ENCODE results near the gene NTRK1.

Gene NTRK1

DNA sequence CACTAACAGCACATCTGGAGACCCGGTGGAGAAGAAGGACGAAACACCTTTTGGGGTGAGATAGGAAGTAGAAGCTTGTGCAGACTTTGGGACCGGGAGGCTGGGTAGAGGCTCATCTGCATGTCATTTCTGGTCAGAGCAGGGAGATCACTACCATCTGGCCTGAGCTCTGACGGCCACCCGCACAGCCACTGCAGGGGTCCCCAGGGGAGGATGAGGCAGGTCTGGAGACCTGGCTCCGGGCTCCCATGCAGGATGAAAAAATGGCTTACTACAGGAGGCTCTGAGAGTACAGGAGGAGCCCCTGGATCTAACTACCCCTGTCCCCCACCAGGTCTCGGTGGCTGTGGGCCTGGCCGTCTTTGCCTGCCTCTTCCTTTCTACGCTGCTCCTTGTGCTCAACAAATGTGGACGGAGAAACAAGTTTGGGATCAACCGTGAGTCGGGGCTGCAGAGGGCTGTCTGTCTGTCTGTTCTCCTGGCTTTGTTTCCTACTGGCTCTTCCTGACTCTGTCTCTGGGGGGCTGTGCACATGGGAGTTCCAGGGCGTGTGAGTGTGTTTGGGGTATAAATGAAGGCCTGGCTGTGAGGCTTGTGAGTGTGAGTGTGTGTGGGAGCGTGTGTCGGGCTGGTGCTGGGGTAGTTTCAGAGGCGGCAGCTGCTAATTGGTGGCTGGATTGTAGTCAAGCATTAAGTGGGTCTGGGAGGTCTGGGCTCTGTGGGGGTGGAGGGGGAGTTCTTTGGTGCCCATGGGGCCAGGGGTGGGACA, 14.1 kb downstream of the NTRK1 start:
- Histone ChIP-seq H3K4me3 (replicated peaks; ENCODE audit: insufficient read depth, low read length) (no peak overlapping the region), H3K27ac (replicated peaks) (no peak overlapping the region), H3K27me3 (ENCODE audit: insufficient read depth, poor library complexity, severe bottlenecking) (peaks cover 41% of the 10 kb centered on the region)
- TF ChIP-seq, protein P1, sequence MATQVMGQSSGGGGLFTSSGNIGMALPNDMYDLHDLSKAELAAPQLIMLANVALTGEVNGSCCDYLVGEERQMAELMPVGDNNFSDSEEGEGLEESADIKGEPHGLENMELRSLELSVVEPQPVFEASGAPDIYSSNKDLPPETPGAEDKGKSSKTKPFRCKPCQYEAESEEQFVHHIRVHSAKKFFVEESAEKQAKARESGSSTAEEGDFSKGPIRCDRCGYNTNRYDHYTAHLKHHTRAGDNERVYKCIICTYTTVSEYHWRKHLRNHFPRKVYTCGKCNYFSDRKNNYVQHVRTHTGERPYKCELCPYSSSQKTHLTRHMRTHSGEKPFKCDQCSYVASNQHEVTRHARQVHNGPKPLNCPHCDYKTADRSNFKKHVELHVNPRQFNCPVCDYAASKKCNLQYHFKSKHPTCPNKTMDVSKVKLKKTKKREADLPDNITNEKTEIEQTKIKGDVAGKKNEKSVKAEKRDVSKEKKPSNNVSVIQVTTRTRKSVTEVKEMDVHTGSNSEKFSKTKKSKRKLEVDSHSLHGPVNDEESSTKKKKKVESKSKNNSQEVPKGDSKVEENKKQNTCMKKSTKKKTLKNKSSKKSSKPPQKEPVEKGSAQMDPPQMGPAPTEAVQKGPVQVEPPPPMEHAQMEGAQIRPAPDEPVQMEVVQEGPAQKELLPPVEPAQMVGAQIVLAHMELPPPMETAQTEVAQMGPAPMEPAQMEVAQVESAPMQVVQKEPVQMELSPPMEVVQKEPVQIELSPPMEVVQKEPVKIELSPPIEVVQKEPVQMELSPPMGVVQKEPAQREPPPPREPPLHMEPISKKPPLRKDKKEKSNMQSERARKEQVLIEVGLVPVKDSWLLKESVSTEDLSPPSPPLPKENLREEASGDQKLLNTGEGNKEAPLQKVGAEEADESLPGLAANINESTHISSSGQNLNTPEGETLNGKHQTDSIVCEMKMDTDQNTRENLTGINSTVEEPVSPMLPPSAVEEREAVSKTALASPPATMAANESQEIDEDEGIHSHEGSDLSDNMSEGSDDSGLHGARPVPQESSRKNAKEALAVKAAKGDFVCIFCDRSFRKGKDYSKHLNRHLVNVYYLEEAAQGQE (IDR thresholded peaks at IDR 0.05; ENCODE audit: insufficient replicate concordance, low read depth): no peak
- no peak for TF ChIP-seq SPI1 (IDR thresholded peaks at IDR 0.05; ENCODE audit: borderline replicate concordance, low read depth)
- TF ChIP-seq POLR2AphosphoS5 (IDR thresholded peaks at IDR 0.05; ENCODE audit: low read depth): no peak
- TF ChIP-seq, protein P2, sequence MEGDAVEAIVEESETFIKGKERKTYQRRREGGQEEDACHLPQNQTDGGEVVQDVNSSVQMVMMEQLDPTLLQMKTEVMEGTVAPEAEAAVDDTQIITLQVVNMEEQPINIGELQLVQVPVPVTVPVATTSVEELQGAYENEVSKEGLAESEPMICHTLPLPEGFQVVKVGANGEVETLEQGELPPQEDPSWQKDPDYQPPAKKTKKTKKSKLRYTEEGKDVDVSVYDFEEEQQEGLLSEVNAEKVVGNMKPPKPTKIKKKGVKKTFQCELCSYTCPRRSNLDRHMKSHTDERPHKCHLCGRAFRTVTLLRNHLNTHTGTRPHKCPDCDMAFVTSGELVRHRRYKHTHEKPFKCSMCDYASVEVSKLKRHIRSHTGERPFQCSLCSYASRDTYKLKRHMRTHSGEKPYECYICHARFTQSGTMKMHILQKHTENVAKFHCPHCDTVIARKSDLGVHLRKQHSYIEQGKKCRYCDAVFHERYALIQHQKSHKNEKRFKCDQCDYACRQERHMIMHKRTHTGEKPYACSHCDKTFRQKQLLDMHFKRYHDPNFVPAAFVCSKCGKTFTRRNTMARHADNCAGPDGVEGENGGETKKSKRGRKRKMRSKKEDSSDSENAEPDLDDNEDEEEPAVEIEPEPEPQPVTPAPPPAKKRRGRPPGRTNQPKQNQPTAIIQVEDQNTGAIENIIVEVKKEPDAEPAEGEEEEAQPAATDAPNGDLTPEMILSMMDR (IDR thresholded peaks at IDR 0.05; ENCODE audit: insufficient read depth, low read length): no peak
- TF ChIP-seq GABPA (IDR thresholded peaks at IDR 0.05; ENCODE audit: low read depth): no peak
- DNase-seq (ENCODE audit: low read depth in 1 of 2, low spot score in 1 of 2): no peak

DNA sequence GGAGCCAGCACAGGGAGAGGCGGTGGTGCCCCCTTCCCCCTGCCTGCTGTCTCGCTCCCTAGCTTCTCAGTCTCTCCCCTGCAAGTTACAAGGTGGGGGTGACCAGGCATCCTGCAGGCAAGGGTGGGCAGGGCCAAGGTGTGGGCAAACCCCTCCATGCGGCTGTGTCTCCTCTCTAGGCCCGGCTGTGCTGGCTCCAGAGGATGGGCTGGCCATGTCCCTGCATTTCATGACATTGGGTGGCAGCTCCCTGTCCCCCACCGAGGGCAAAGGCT, 14.6 kb downstream of the NTRK1 start:
- H3K27ac ChIP-seq (replicated peaks): no peak overlapping the region
- TF ChIP-seq POLR2AphosphoS5 (IDR thresholded peaks at IDR 0.05; ENCODE audit: low read depth) (no peak), GABPA (IDR thresholded peaks at IDR 0.05; ENCODE audit: low read depth) (no peak), SPI1 (IDR thresholded peaks at IDR 0.05; ENCODE audit: borderline replicate concordance, low read depth) (no peak)
- no peak overlapping the region for H3K4me3 ChIP-seq (replicated peaks; ENCODE audit: insufficient read depth, low read length)
- peaks cover 46% of the 10 kb centered on the region for H3K27me3 ChIP-seq (ENCODE audit: insufficient read depth, poor library complexity, severe bottlenecking)
- no peak for DNase-seq (ENCODE audit: low read depth in 1 of 2, low spot score in 1 of 2)

GRCh38 chr1:156876281-156876680, 15.6 kb downstream of the NTRK1 start:
- no peak for DNase-seq (ENCODE audit: low read depth in 1 of 2, low spot score in 1 of 2)
- peaks cover 43% of the 10 kb centered on the region for H3K27me3 ChIP-seq (ENCODE audit: insufficient read depth, poor library complexity, severe bottlenecking)
- no peak overlapping the region for H3K4me3 ChIP-seq (replicated peaks; ENCODE audit: insufficient read depth, low read length)
- H3K27ac ChIP-seq (replicated peaks): no peak overlapping the region
- no peak for TF ChIP-seq SPI1 (IDR thresholded peaks at IDR 0.05; ENCODE audit: borderline replicate concordance, low read depth)
- no peak for TF ChIP-seq POLR2AphosphoS5 (IDR thresholded peaks at IDR 0.05; ENCODE audit: low read depth)
- TF ChIP-seq, protein P2 (IDR thresholded peaks at IDR 0.05; ENCODE audit: insufficient read depth, low read length): no peak
- TF ChIP-seq, protein P1 (IDR thresholded peaks at IDR 0.05; ENCODE audit: insufficient replicate concordance, low read depth): no peak

DNA sequence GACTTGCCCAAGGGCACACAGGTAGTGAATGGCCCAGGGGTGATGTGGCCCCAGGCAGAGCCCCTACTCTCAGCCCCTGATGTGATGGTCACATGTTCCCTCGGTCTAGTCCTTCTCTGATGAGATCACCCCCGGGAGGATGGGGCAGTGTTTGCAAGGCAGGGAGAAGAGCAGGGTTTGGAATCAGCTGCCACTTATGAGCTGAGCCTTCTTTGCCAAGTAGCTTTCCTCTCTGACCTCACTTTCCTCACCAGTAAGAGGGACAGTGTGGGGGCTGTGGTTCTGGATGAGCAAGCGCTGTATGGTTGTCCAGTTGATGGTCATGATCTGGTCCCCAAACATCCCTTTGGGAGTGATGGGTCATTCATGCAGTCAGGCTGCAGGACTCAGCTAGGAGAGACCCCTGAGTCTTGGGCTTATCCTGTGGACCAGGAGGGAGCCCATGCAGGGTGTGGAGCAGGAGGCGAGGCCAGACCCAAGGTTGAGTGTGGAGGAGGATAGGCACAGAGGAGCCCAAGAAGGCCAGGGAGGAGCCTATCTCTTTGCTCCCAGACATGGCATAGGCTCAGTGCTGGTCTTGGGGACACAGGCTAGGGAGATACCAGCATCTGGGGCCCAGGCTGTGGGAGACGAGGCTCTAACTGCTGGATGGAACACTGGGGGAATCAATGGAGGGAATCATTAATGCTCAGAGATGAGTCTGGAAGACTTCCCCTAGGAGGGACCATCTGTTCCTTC, 16.9 kb downstream of the NTRK1 start:
- Histone ChIP-seq H3K4me3 (replicated peaks; ENCODE audit: insufficient read depth, low read length) (no peak overlapping the region), H3K27ac (replicated peaks) (no peak overlapping the region), H3K27me3 (ENCODE audit: insufficient read depth, poor library complexity, severe bottlenecking) (peaks cover 34% of the 10 kb centered on the region)
- DNase-seq (ENCODE audit: low read depth in 1 of 2, low spot score in 1 of 2): no peak
- no peak for TF ChIP-seq GABPA (IDR thresholded peaks at IDR 0.05; ENCODE audit: low read depth)
